Parathyroid adenoma (tissue), 2 donors: ENCODE data around the gene GABRD.
"Not testable (repeated sequence)": the region's sequence is repeated elsewhere in the genome, so short reads cannot be mapped to it uniquely, and the experiment has no call there.

Experiments
- H2AFZ ChIP-seq: fragments of 300-600 bp; sonication (generic); one replicate; pipeline ENCODE4 v1.7.0; 2017; ENCODE audit warnings: antibody characterized with exemption, mild to moderate bottlenecking
- H3K27ac ChIP-seq: fragments of 300-600 bp; sonication (generic); one replicate; pipeline ENCODE4 v1.7.0; 2017
- H3K27me3 ChIP-seq: fragments of 300-600 bp; sonication (generic); one replicate; pipeline ENCODE4 v1.7.0; 2017; ENCODE audit warnings: low read length; ENCODE audit not compliant: control insufficient read depth, insufficient read depth
- H3K36me3 ChIP-seq: fragments of 300-600 bp; sonication (generic); one replicate; pipeline ENCODE4 v1.7.0; 2017; ENCODE audit warnings: low read length; ENCODE audit not compliant: control insufficient read depth, insufficient read depth
- H3K4me1 ChIP-seq: fragments of 300-600 bp; sonication (generic); one replicate; pipeline ENCODE4 v1.7.0; 2017; ENCODE audit warnings: control low read depth
- H3K4me2 ChIP-seq: fragments of 300-600 bp; sonication (generic); one replicate; pipeline ENCODE4 v1.7.0; 2017; ENCODE audit warnings: low read length
- H3K4me3 ChIP-seq: fragments of 300-600 bp; sonication (generic); one replicate; pipeline ENCODE4 v1.7.0; 2017; ENCODE audit warnings: low read depth, low read length
- H3K79me2 ChIP-seq: fragments of 300-600 bp; sonication (generic); one replicate; pipeline ENCODE4 v1.7.0; 2017; ENCODE audit warnings: control low read depth
- H3K9ac ChIP-seq: fragments of 300-600 bp; sonication (generic); one replicate; pipeline ENCODE4 v1.7.0; 2017; ENCODE audit warnings: mild to moderate bottlenecking
- H3K9me3 ChIP-seq: fragments of 300-600 bp; sonication (generic); one replicate; pipeline ENCODE4 v1.7.0; 2017; ENCODE audit warnings: low read length; ENCODE audit not compliant: control insufficient read depth
- CTCF ChIP-seq: fragments of 300-600 bp; sonication (generic); IDR thresholded peaks from one replicate; pipeline ENCODE4 v1.7.0; 2017; ENCODE audit warnings: antibody characterized with exemption, mild to moderate bottlenecking
- donor health status: primary hyperparathyroidism.

Gene GABRD

DNA sequence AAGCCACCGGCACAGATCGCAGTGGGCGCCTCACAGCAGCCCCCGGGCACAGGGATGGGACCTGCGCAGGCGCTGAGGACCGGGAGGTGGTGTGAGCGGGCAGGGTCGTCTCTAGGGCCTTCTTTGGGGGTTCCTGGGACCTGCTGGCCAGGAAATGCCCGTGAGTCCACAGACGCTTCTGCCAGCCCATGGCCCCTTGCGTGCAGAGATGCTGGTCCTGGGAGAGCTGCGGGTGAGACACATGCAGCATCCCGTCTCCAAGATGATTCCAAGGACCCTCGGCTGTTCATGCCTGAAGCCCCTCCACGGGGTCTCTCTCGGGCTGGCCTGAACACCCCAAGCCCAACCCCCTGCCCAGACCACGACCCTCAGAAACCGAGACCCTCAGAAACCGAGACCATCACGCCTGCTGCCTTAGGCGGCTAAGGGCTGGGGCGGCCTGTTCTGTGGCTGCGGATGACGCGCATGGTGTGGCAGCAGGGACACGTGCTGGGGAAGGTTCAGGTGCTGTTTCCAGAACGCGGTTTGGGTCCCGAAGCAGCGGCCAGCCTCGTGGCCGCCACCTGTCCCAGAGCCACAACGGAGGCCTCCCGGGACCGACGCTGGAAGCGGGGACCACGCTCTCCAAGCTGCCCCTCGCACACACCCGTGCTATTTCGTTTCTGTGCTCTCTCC lies 38.5 kb upstream of the GABRD start:
- no peaks in the 10 kb centered on the region for H3K79me2 ChIP-seq
- H2AFZ ChIP-seq = no peak overlapping the region
- no peaks in the 10 kb centered on the region for H3K27me3 ChIP-seq
- H3K36me3 ChIP-seq = no peaks in the 10 kb centered on the region
- no peak overlapping the region for H3K9ac ChIP-seq
- no peak overlapping the region for H3K4me3 ChIP-seq
- H3K9me3 ChIP-seq = no peaks in the 10 kb centered on the region
- TF ChIP-seq CTCF = no peak
- no peaks in the 10 kb centered on the region for H3K4me1 ChIP-seq
- no peak overlapping the region for H3K4me2 ChIP-seq
- H3K27ac ChIP-seq = no peak overlapping the region

GRCh38 chr1:1981142-1981500 lies 38.0 kb upstream of the GABRD start:
- no peak for TF ChIP-seq CTCF
- Histone ChIP-seq H3K27me3 (no peaks in the 10 kb centered on the region), H3K27ac (no peak overlapping the region)

DNA sequence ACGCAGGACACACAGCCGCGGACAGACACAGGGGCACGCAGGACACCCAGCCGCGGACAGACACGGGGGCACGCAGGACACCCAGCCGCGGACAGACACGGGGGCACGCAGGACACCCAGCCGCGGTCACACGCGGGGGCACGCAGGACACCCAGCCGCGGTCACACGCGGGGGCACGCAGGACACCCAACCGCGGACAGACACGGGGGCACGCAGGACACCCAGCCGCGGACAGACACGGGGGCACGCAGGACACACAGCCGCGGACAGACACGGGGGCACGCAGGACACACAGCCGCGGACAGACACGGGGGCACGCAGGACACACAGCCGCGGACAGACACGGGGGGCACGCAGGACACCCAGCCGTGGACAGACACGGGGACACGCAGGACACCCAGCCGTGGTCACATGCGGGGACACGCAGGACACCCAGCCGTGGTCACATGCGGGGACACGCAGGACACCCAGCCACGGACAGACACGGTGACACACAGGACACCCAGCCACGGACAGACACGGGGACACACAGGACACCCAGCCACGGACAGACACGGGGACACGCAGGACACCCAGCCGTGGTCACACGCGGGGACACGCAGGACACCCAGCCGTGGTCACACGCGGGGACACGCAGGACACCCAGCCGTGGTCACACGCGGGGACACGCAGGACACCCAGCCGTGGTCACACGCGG lies 37.4 kb upstream of the GABRD start:
- not testable (repeated sequence) for H3K79me2 ChIP-seq, H3K4me2 ChIP-seq, H3K27ac ChIP-seq, H3K9me3 ChIP-seq, H2AFZ ChIP-seq, H3K36me3 ChIP-seq, H3K4me1 ChIP-seq, H3K9ac ChIP-seq, H3K27me3 ChIP-seq, H3K4me3 ChIP-seq

More at GRCh38 chr1:1981142-1981500, 38.0 kb upstream of the GABRD start:
- H2AFZ ChIP-seq = no peak overlapping the region
- H3K9ac ChIP-seq = no peak overlapping the region
- H3K36me3 ChIP-seq = no peaks in the 10 kb centered on the region
- H3K4me3 ChIP-seq = no peak overlapping the region
- no peaks in the 10 kb centered on the region for H3K9me3 ChIP-seq
- no peak overlapping the region for H3K4me2 ChIP-seq
- H3K79me2 ChIP-seq = no peaks in the 10 kb centered on the region
- H3K4me1 ChIP-seq = no peaks in the 10 kb centered on the region

- no peaks in the 10 kb centered on the region for H3K9me3 ChIP-seq
- no peaks in the 10 kb centered on the region for H3K27me3 ChIP-seq
- no peak overlapping the region for H3K27ac ChIP-seq
- no peaks in the 10 kb centered on the region for H3K36me3 ChIP-seq
- no peak overlapping the region for H3K9ac ChIP-seq
- no peak overlapping the region for H3K4me3 ChIP-seq
- H3K79me2 ChIP-seq = no peaks in the 10 kb centered on the region
- H3K4me2 ChIP-seq = no peak overlapping the region
- H3K4me1 ChIP-seq = no peaks in the 10 kb centered on the region
- no peak for TF ChIP-seq CTCF
- H2AFZ ChIP-seq = no peak overlapping the region
Measured at GRCh38 chr1:1982379-1983232, 36.5 kb upstream of the GABRD start.

GRCh38 chr1:1984560-1985070 lies 34.5 kb upstream of the GABRD start:
- no peaks in the 10 kb centered on the region for H3K27me3 ChIP-seq
- H3K9ac ChIP-seq = no peak overlapping the region
- no peak overlapping the region for H3K27ac ChIP-seq
- no peaks in the 10 kb centered on the region for H3K4me1 ChIP-seq
- H3K79me2 ChIP-seq = no peaks in the 10 kb centered on the region
- H3K9me3 ChIP-seq = no peaks in the 10 kb centered on the region
- no peaks in the 10 kb centered on the region for H3K36me3 ChIP-seq
- H3K4me2 ChIP-seq = no peak overlapping the region
- no peak for TF ChIP-seq CTCF
- no peak overlapping the region for H3K4me3 ChIP-seq
- no peak overlapping the region for H2AFZ ChIP-seq
